ENCODE measurements around the gene EMC8. TPM values are rescaled to one million over a fixed set of nuclear protein-coding genes. Genes with fewer than 3 reads are reported as not detected.

Gene EMC8
- total RNA-seq, 1 donor from 2014 or later: 35.5 TPM

- Mint-ChIP-seq H3K27me3 (ENCODE audit: unreplicated experiment) (no peaks in the 10 kb centered on the region), H3K9me3 (ENCODE audit: unreplicated experiment) (no peaks in the 10 kb centered on the region), H3K4me1 (ENCODE audit: unreplicated experiment) (peaks cover 2% of the 10 kb centered on the region), H3K4me3 (ENCODE audit: unreplicated experiment) (no peak overlapping the region), H3K27ac (ENCODE audit: unreplicated experiment) (no peak overlapping the region), H3K36me3 (ENCODE audit: unreplicated experiment) (peaks cover 19% of the 10 kb centered on the region)
- TF ChIP-seq CTCF (IDR thresholded peaks at IDR 0.05): no peak
- no peak for DNase-seq (ENCODE audit: extremely low spot score, unreplicated experiment)
These were observed 13.4 kb downstream of the EMC8 start for GRCh38 chr16:85785927-85786326.

GRCh38 chr16:85784813-85785212, 14.5 kb downstream of the EMC8 start:
- no peaks in the 10 kb centered on the region for H3K27me3 Mint-ChIP-seq (ENCODE audit: unreplicated experiment)
- TF ChIP-seq CTCF (IDR thresholded peaks at IDR 0.05): no peak
- DNase-seq (ENCODE audit: extremely low spot score, unreplicated experiment): no peak
- no peak overlapping the region for H3K4me3 Mint-ChIP-seq (ENCODE audit: unreplicated experiment)
- peaks cover 2% of the 10 kb centered on the region for H3K4me1 Mint-ChIP-seq (ENCODE audit: unreplicated experiment)
- no peaks in the 10 kb centered on the region for H3K9me3 Mint-ChIP-seq (ENCODE audit: unreplicated experiment)
- no peak overlapping the region for H3K27ac Mint-ChIP-seq (ENCODE audit: unreplicated experiment)
- peaks cover 25% of the 10 kb centered on the region for H3K36me3 Mint-ChIP-seq (ENCODE audit: unreplicated experiment)

- Mint-ChIP-seq H3K4me3 (ENCODE audit: unreplicated experiment) (no peak overlapping the region), H3K27ac (ENCODE audit: unreplicated experiment) (no peak overlapping the region), H3K4me1 (ENCODE audit: unreplicated experiment) (peaks cover 2% of the 10 kb centered on the region), H3K9me3 (ENCODE audit: unreplicated experiment) (no peaks in the 10 kb centered on the region), H3K36me3 (ENCODE audit: unreplicated experiment) (peaks cover 34% of the 10 kb centered on the region), H3K27me3 (ENCODE audit: unreplicated experiment) (no peaks in the 10 kb centered on the region)
- no peak for TF ChIP-seq CTCF (IDR thresholded peaks at IDR 0.05)
- no peak for DNase-seq (ENCODE audit: extremely low spot score, unreplicated experiment)
These were observed 15.9 kb downstream of the EMC8 start for GRCh38 chr16:85783441-85783840.

GRCh38 chr16:85782451-85782850, 16.9 kb downstream of the EMC8 start:
- peaks cover 4% of the 10 kb centered on the region for H3K4me1 Mint-ChIP-seq (ENCODE audit: unreplicated experiment)
- H3K4me3 Mint-ChIP-seq (ENCODE audit: unreplicated experiment): no peak overlapping the region
- no peak overlapping the region for H3K27ac Mint-ChIP-seq (ENCODE audit: unreplicated experiment)
- H3K27me3 Mint-ChIP-seq (ENCODE audit: unreplicated experiment): no peaks in the 10 kb centered on the region
- H3K9me3 Mint-ChIP-seq (ENCODE audit: unreplicated experiment): no peaks in the 10 kb centered on the region
- DNase-seq (ENCODE audit: extremely low spot score, unreplicated experiment): no peak
- TF ChIP-seq CTCF (IDR thresholded peaks at IDR 0.05): no peak
- H3K36me3 Mint-ChIP-seq (ENCODE audit: unreplicated experiment): peaks cover 38% of the 10 kb centered on the region

- H3K4me1 Mint-ChIP-seq (ENCODE audit: unreplicated experiment): peaks cover 4% of the 10 kb centered on the region
- DNase-seq (ENCODE audit: extremely low spot score, unreplicated experiment): no peak
- H3K36me3 Mint-ChIP-seq (ENCODE audit: unreplicated experiment): peaks cover 38% of the 10 kb centered on the region
- no peak overlapping the region for H3K27ac Mint-ChIP-seq (ENCODE audit: unreplicated experiment)
- no peak for TF ChIP-seq CTCF (IDR thresholded peaks at IDR 0.05)
- H3K4me3 Mint-ChIP-seq (ENCODE audit: unreplicated experiment): no peak overlapping the region
- no peaks in the 10 kb centered on the region for H3K9me3 Mint-ChIP-seq (ENCODE audit: unreplicated experiment)
- H3K27me3 Mint-ChIP-seq (ENCODE audit: unreplicated experiment): no peaks in the 10 kb centered on the region
These were observed 17.5 kb downstream of the EMC8 start for GRCh38 chr16:85781695-85782370.

Data from osteocyte (in vitro differentiated cells).